Vagina (tissue), 2 donors: ENCODE measurements around the gene MARVELD1. TPM values are rescaled to one million over a fixed set of nuclear protein-coding genes. Genes with fewer than 3 reads are reported as not detected.
"Not testable (repeated sequence)": the region's sequence is repeated elsewhere in the genome, so short reads cannot be mapped to it uniquely, and the experiment has no call there.

Experiments
- DNase-seq, 2 donors: peaks; one replicate each; pipeline ENCODE4 v3.0.0-alpha.2; 2017; ENCODE audit errors: extremely low spot score in 2 of 2
- H3K27ac ChIP-seq: fragments of 200-600 bp; sonication (generic); one replicate; pipeline ENCODE4 v1.5.1; 2019
- H3K27me3 ChIP-seq: fragments of 200-600 bp; sonication (generic); one replicate; pipeline ENCODE4 v1.5.1; 2019
- H3K36me3 ChIP-seq, 2 donors: fragments of 200-600 bp; sonication (generic); one replicate each; pipeline ENCODE4 v1.5.1; 2017 to 2019
- H3K4me1 ChIP-seq: fragments of 200-600 bp; sonication (generic); one replicate; pipeline ENCODE4 v1.5.1; 2019
- H3K4me3 ChIP-seq, 2 donors: fragments of 200-600 bp; sonication (generic); 1 replicate in 1 of 2; 2 replicates in 1 of 2; pipeline ENCODE4 v1.5.1; 2016 to 2019
- H3K9me3 ChIP-seq: fragments of 200-600 bp; sonication (generic); one replicate; pipeline ENCODE4 v1.5.1; 2019
- CTCF ChIP-seq, 3 experiments: fragments of 450-650 bp in 2 of 3; fragments of 200-600 bp in 1 of 3; sonication (generic) in 1 of 3; IDR thresholded peaks; one replicate each; pipeline ENCODE4 v1.5.1; 2017 to 2019; ENCODE audit warnings: antibody characterized with exemption in 3 of 3, mild to moderate bottlenecking in 2 of 3, moderate library complexity in 2 of 3
- POLR2A ChIP-seq, 2 donors: fragments of 450-650 bp; IDR thresholded peaks; one replicate each; pipeline ENCODE4 v1.6.1; 2017; ENCODE audit warnings: antibody characterized with exemption in 2 of 2, mild to moderate bottlenecking in 2 of 2, moderate library complexity in 2 of 2
- POLR2AphosphoS5 ChIP-seq, 2 donors: sonication (generic); formaldehyde crosslinking; IDR thresholded peaks; one replicate each; pipeline ENCODE4 v1.9.0; 2017; ENCODE audit warnings: antibody characterized with exemption in 2 of 2, mild to moderate bottlenecking in 2 of 2, low read depth in 1 of 2; ENCODE audit not compliant: insufficient read depth in 1 of 2
- intact Hi-C: fragments of 100-400 bp; cut with DNase I; formaldehyde crosslinking; loops from one replicate; pipeline ENCODE4 v1.15.1; 2023
- total RNA-seq: library from RNA; depleted of rRNA; stranded (reverse); fragments of >200 nt; gene quantifications from one replicate; pipeline ENCODE4 v1.2.3, GENCODE V29; 2016

The MARVELD1 gene
- total RNA-seq, 1 donor from 2014 or later = 24.1 TPM

DNA sequence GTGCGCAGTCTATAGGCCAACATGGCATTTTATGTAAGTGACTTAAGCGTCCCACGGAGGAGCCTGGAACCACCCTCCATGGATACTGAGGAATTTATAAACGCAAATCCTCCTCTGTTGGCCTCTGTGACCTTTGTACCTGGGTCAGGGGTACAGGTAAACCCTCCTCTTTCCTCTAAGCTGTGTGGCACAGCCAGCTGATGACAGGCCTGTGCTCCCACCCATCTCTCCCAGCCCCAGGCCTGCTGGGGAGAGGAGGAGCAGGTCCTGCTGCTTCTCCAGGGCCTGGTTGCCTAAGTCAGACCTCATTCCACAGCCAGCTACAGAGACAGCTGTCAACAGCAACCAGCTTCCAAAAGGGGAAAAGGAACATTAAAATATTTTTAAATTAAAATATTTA is 31.5 kb upstream of the MARVELD1 start:
- H3K27ac ChIP-seq = peak overlapping the region; percentile 96
- peaks cover 67% of the 10 kb centered on the region for H3K4me1 ChIP-seq
- H3K9me3 ChIP-seq = no peaks in the 10 kb centered on the region
- H3K4me3 ChIP-seq = peak overlapping the region in 1 of 2 donors; percentile 4
- H3K27me3 ChIP-seq = no peaks in the 10 kb centered on the region
- no peak for TF ChIP-seq POLR2AphosphoS5 (IDR thresholded peaks at IDR 0.05; ENCODE audit: insufficient read depth in 1 of 2, low read depth in 1 of 2)
- no peak for TF ChIP-seq POLR2A (IDR thresholded peaks at IDR 0.05)
- TF ChIP-seq CTCF (IDR thresholded peaks at IDR 0.05) = no peak
- H3K36me3 ChIP-seq = peaks cover 0 to 19% of the 10 kb centered on the region in 2 donors
- intact Hi-C loops = no loop called here
- DNase-seq = no peak

DNA sequence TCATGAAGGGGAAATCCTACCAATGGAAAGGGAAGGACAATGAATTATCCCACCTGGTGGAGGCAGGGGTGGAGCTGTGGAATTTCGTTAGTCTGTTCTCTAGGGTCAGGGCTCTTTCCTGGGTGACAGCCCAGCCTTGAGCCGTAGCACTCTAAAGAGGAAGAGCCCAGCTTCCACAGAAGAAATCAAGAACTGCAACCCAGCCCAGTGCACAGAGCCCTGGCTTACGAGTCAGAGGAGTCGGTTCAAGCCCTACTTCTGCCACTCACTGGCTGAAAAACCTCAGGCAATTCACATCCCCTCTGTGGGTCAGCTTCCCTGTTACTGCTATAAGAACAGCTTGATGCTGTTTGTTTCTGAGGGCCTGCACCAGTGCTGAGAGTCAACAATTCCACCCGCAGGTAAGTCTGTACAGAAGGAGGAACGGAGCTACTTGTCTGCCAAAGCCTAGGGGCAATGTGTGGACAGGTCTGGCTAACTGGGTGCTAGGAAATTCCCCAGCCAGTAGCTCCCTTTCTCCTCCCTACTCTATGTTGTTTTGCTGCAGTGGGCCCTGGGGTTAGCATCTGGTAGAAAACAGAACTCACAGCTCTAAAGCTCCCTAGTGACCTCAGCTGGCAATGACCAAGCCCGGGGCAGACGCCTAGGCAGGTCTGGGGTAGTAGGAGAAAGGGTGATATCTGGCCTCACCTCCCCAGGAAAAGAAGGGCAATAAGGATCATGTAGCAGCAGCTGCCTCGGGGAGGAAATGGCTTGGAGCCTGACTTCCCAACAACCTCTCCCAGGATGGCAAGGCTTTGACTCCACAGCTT is 29.8 kb upstream of the MARVELD1 start:
- peak overlapping the region; percentile 96 for H3K27ac ChIP-seq
- intact Hi-C loops = no loop called here
- DNase-seq = no peak

DNA sequence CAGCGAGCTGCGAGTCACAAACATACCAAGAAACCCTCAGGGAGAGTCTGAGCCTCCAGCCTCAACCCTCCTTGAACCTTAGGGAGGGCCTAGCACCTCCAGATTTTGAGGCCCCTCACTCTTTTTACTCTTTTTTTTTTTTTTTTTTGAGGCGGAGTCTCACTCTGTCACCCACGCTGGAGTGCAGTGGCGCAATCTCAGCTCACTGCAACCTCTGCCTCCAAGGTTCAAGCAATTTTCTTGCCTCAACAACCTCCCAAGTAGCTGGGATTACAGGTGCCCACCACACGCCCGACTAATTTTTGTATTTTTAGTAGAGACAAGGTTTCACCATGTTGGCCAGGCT is 29.2 kb upstream of the MARVELD1 start:
- DNase-seq = not testable (repeated sequence)

More for the DNA sequence above, 29.8 kb upstream of the MARVELD1 start:
- Histone ChIP-seq H3K9me3 (no peaks in the 10 kb centered on the region), H3K4me3 (peak overlapping the region; percentile 86), H3K4me1 (peaks cover 75% of the 10 kb centered on the region), H3K27me3 (no peaks in the 10 kb centered on the region), H3K36me3 (peaks cover 0 to 5% of the 10 kb centered on the region in 2 donors)
- TF ChIP-seq CTCF (IDR thresholded peaks at IDR 0.05) (no peak), POLR2AphosphoS5 (IDR thresholded peaks at IDR 0.05; ENCODE audit: insufficient read depth in 1 of 2, low read depth in 1 of 2) (no peak), POLR2A (IDR thresholded peaks at IDR 0.05) (no peak)

DNA sequence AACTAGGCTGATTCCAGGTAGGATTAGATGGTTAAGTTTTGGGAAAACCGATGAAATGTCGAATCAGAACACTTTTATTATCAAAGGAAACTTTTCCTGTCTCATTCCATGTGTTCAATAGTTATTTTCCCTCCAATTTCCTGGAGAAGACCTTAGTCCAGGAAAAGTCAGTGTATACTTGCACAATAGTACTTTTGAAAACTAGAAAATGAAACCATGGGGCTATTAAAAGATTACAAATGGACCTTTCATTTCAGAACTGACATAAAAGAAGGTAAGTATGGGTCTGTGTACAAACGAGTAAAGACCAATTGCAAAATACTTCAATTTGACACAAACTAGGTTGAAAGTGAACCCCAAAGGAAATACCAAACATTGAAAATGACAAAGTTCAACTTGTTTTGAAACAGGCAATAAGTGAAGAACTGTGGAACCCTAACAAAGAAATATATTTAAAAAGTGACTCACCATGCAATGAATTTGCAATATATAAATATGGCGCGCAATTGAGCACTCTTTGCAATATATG is 28.6 kb upstream of the MARVELD1 start:
- no peaks in the 10 kb centered on the region for H3K9me3 ChIP-seq
- peaks cover 82% of the 10 kb centered on the region for H3K4me1 ChIP-seq
- TF ChIP-seq POLR2AphosphoS5 (IDR thresholded peaks at IDR 0.05; ENCODE audit: insufficient read depth in 1 of 2, low read depth in 1 of 2) = no peak
- no peak for TF ChIP-seq POLR2A (IDR thresholded peaks at IDR 0.05)
- no peak for TF ChIP-seq CTCF (IDR thresholded peaks at IDR 0.05)
- H3K27ac ChIP-seq = peak overlapping the region; percentile 96
- no peak for DNase-seq
- intact Hi-C loops = no loop called here
- H3K36me3 ChIP-seq = no peaks in the 10 kb centered on the region
- H3K27me3 ChIP-seq = no peaks in the 10 kb centered on the region
- H3K4me3 ChIP-seq = peak overlapping the region; percentile 86

More for the DNA sequence above, 29.2 kb upstream of the MARVELD1 start:
- Histone ChIP-seq H3K4me1 (peaks cover 81% of the 10 kb centered on the region), H3K4me3 (peak overlapping the region; percentile 86), H3K27ac (peak overlapping the region; percentile 96)
- intact Hi-C loops, H3K27me3 ChIP-seq, H3K36me3 ChIP-seq, H3K9me3 ChIP-seq: not testable (repeated sequence)

- peak overlapping the region; percentile 96 for H3K27ac ChIP-seq
- H3K4me1 ChIP-seq = peaks cover 87% of the 10 kb centered on the region
- H3K27me3 ChIP-seq = no peaks in the 10 kb centered on the region
- DNase-seq = no peak
- TF ChIP-seq POLR2AphosphoS5 (IDR thresholded peaks at IDR 0.05; ENCODE audit: insufficient read depth in 1 of 2, low read depth in 1 of 2) = no peak
- TF ChIP-seq POLR2A (IDR thresholded peaks at IDR 0.05) = no peak
- no peak for TF ChIP-seq CTCF (IDR thresholded peaks at IDR 0.05)
- H3K9me3 ChIP-seq = no peaks in the 10 kb centered on the region
- no peaks in the 10 kb centered on the region for H3K36me3 ChIP-seq
- peak overlapping the region; percentile 86 for H3K4me3 ChIP-seq
- intact Hi-C loops = no loop called here
Observed at GRCh38 chr10:97685395-97685958, 28.1 kb upstream of the MARVELD1 start.
